HG02852 (cell line): ENCODE results near the gene COMP.

Experiments
- ATAC-seq: cut with Tn5 transposase; IDR thresholded peaks from one replicate; pipeline ENCODE4 v1.9.1; 2021; ENCODE audit warnings: mild to moderate bottlenecking, moderate library complexity; ENCODE audit not compliant: unreplicated experiment

Gene COMP

GRCh38 chr19:18804139-18804601 lies 13.1 kb upstream of the COMP start:
- no peak for ATAC-seq

GRCh38 chr19:18803550-18804138 lies 12.5 kb upstream of the COMP start:
- no peak for ATAC-seq

GRCh38 chr19:18802354-18802753 lies 11.2 kb upstream of the COMP start:
- no peak for ATAC-seq

GRCh38 chr19:18800636-18801035 lies 9.5 kb upstream of the COMP start:
- ATAC-seq, result no peak

GRCh38 chr19:18800079-18800478 lies 9.0 kb upstream of the COMP start:
- ATAC-seq, result no peak

GRCh38 chr19:18799389-18799970 lies 8.4 kb upstream of the COMP start:
- ATAC-seq, result no peak

GRCh38 chr19:18798384-18799352 lies 7.6 kb upstream of the COMP start:
- ATAC-seq, result no peak

GRCh38 chr19:18796239-18796638 lies 5.1 kb upstream of the COMP start:
- ATAC-seq, result no peak

- no peak for ATAC-seq
Measured at GRCh38 chr19:18795540-18795939, 4.4 kb upstream of the COMP start.

GRCh38 chr19:18794692-18795091 lies 3.6 kb upstream of the COMP start:
- ATAC-seq, result no peak

GRCh38 chr19:18794029-18794313 lies 2.9 kb upstream of the COMP start:
- no peak for ATAC-seq

- no peak for ATAC-seq
Measured at GRCh38 chr19:18793144-18794028, 2.3 kb upstream of the COMP start.

GRCh38 chr19:18792661-18793060 lies 1.6 kb upstream of the COMP start:
- ATAC-seq, result no peak

GRCh38 chr19:18791315-18791678 lies 192 bp upstream of the COMP start:
- ATAC-seq, result no peak

- no peak for ATAC-seq
Measured at GRCh38 chr19:18789883-18790565, 1.1 kb downstream of the COMP start.

GRCh38 chr19:18789422-18789869 lies 1.7 kb downstream of the COMP start:
- no peak for ATAC-seq

- ATAC-seq, result no peak
Measured at GRCh38 chr19:18788529-18789421, 2.3 kb downstream of the COMP start.

- ATAC-seq, result no peak
Measured at GRCh38 chr19:18785179-18786124, 5.7 kb downstream of the COMP start.
